Left ventricle myocardium inferior (tissue), 1 donor: ENCODE measurements around the gene EYA2. TPM values are rescaled to one million over a fixed set of nuclear protein-coding genes. Genes with fewer than 3 reads are reported as not detected.

ENCODE experiments used
- DNase-seq: peaks from one replicate; pipeline ENCODE4 v3.0.0-alpha.2; 2020
- H3K27ac ChIP-seq: fragments of 200-600 bp; replicated peaks from 2 replicates; pipeline ENCODE4 v1.8.0; 2021
- H3K27me3 ChIP-seq: fragments of 200-600 bp; 2 replicates; pipeline ENCODE4 v1.8.0; 2021; ENCODE audit warnings: low read depth
- H3K36me3 ChIP-seq: fragments of 200-600 bp; 2 replicates; pipeline ENCODE4 v1.8.0; 2021
- H3K4me1 ChIP-seq: fragments of 200-600 bp; 2 replicates; pipeline ENCODE4 v1.8.0; 2021
- H3K4me3 ChIP-seq: fragments of 200-600 bp; 2 replicates; pipeline ENCODE4 v1.8.0; 2021; ENCODE audit warnings: mild to moderate bottlenecking, moderate library complexity
- H3K9me3 ChIP-seq: fragments of 200-600 bp; replicated peaks from 2 replicates; pipeline ENCODE4 v1.8.0; 2021
- intact Hi-C: fragments of 100-400 bp; cut with micrococcal nuclease; formaldehyde crosslinking; loops from one replicate; pipeline ENCODE4 v1.11.0; 2022
- total RNA-seq: library from RNA; stranded (reverse); fragmentation: NEBNext Ultra II Directional; extraction: Animal tissue kit (Norgen Biotek cat#: 25700); gene quantifications from one replicate; pipeline ENCODE4 v1.2.1, GENCODE V29; 2021
- TF ChIP-seq, protein P1 (sequence below): fragments of 200-600 bp; IDR thresholded peaks from 2 replicates; pipeline ENCODE4 v1.8.0; 2021; ENCODE audit warnings: antibody characterized with exemption, mild to moderate bottlenecking, borderline replicate concordance
- donor health status: DM: no; HTN: yes; CAD: no; lungs with severe emphysema.

EYA2 gene
- total RNA-seq, 1 donor from 2014 or later, result 0.63 TPM

DNA sequence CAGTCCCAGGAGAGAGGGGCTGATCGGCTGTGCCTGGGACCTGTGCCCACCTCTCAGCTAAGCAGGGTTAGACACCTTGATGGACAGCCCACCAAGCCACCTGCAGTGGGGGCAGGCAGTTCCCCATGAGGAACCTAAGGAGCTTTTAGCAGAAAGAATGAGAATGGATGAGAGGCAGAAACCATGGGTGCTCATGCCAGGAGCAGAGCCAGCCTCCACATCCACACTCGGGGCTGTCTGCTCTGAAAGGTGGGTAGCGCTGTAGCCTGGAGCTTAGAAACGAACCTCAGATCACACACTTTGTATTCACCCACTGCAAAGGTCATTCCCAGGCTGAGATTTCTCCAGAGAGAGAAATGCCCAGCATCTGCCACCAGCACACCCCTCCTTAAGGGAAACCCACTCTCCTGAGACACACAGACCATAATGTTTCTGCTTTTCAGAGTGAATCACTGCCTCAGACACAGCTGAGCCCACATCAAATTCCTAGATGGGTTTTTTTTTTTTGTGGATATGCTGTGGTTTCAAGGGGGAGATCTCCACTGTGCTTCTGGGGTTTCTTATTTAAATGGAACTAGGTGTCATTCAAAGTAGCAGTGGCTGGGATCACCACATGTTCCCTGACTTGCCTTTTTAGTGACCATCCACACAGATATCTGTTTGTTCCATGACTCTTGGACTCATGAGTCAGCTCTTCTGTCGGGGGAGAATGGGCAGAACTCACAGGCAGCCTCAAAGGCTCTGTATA is 218.9 kb downstream of the EYA2 start:
- TF ChIP-seq, protein P1, sequence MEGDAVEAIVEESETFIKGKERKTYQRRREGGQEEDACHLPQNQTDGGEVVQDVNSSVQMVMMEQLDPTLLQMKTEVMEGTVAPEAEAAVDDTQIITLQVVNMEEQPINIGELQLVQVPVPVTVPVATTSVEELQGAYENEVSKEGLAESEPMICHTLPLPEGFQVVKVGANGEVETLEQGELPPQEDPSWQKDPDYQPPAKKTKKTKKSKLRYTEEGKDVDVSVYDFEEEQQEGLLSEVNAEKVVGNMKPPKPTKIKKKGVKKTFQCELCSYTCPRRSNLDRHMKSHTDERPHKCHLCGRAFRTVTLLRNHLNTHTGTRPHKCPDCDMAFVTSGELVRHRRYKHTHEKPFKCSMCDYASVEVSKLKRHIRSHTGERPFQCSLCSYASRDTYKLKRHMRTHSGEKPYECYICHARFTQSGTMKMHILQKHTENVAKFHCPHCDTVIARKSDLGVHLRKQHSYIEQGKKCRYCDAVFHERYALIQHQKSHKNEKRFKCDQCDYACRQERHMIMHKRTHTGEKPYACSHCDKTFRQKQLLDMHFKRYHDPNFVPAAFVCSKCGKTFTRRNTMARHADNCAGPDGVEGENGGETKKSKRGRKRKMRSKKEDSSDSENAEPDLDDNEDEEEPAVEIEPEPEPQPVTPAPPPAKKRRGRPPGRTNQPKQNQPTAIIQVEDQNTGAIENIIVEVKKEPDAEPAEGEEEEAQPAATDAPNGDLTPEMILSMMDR, result no peak
- Histone ChIP-seq H3K27me3 (peaks cover 5% of the 10 kb centered on the region), H3K4me3 (no peak overlapping the region), H3K36me3 (no peaks in the 10 kb centered on the region), H3K4me1 (peaks cover 13% of the 10 kb centered on the region), H3K9me3 (peaks cover 23% of the 10 kb centered on the region), H3K27ac (no peak overlapping the region)
- no peak for DNase-seq
- intact Hi-C loops, result no loop called here

GRCh38 chr20:47115694-47116093 is 221.1 kb downstream of the EYA2 start:
- H3K9me3 ChIP-seq, result peaks cover 9% of the 10 kb centered on the region
- TF ChIP-seq, protein P1, result no peak
- no peak for DNase-seq
- no peak overlapping the region for H3K4me3 ChIP-seq
- intact Hi-C loops, result no loop called here
- H3K36me3 ChIP-seq, result no peaks in the 10 kb centered on the region
- H3K4me1 ChIP-seq, result peaks cover 18% of the 10 kb centered on the region
- H3K27ac ChIP-seq, result no peak overlapping the region
- peaks cover 5% of the 10 kb centered on the region for H3K27me3 ChIP-seq

DNA sequence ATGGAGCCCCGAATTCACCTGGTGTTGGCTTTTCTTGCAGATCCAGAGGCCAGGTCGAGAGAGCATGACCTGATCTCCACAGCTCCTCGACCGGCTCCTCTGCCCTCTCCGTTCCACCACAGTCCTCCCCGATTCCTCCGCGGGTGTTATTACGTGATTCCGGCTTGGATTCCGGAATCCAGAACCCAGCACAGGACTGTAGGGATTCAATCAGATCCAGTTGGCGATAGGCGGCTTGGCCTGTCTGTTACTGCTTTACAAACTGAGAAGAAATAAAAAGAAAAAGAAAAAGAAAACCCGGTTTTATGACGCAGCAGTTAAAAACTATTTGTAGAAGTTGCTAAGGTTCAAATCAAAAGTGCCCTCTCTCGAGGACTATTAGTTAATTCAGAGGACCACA is 222.7 kb downstream of the EYA2 start:
- TF ChIP-seq, protein P1, result no peak
- intact Hi-C loops, result no loop called here
- H3K9me3 ChIP-seq, result no peaks in the 10 kb centered on the region
- DNase-seq, result no peak
- H3K27ac ChIP-seq, result peak overlapping the region; percentile 55
- H3K4me1 ChIP-seq, result peaks cover 18% of the 10 kb centered on the region
- peaks cover 5% of the 10 kb centered on the region for H3K27me3 ChIP-seq
- no peaks in the 10 kb centered on the region for H3K36me3 ChIP-seq
- no peak overlapping the region for H3K4me3 ChIP-seq

- Histone ChIP-seq H3K9me3 (no peaks in the 10 kb centered on the region), H3K27ac (peak overlapping the region; percentile 55), H3K36me3 (no peaks in the 10 kb centered on the region), H3K4me3 (no peak overlapping the region), H3K27me3 (peaks cover 5% of the 10 kb centered on the region), H3K4me1 (peaks cover 18% of the 10 kb centered on the region)
- intact Hi-C loops, result no loop called here
- TF ChIP-seq, protein P1, result no peak
- no peak for DNase-seq
Observed at GRCh38 chr20:47117773-47118172, 223.1 kb downstream of the EYA2 start.

GRCh38 chr20:47118206-47118605 is 223.6 kb downstream of the EYA2 start:
- TF ChIP-seq, protein P1, result no peak
- H3K9me3 ChIP-seq, result no peaks in the 10 kb centered on the region
- no peak for DNase-seq

More at GRCh38 chr20:47118206-47118605, 223.6 kb downstream of the EYA2 start:
- peaks cover 18% of the 10 kb centered on the region for H3K4me1 ChIP-seq
- H3K27me3 ChIP-seq, result peaks cover 5% of the 10 kb centered on the region
- H3K4me3 ChIP-seq, result no peak overlapping the region
- no peaks in the 10 kb centered on the region for H3K36me3 ChIP-seq
- peak overlapping the region; percentile 55 for H3K27ac ChIP-seq
- intact Hi-C loops, result no loop called here
